ENCODE results near the gene REXO1.

Gene REXO1

GRCh38 chr19:1765904-1766799 is 82.1 kb downstream of the REXO1 start:
- DNase-seq: no peak

All from central memory CD4-positive, alpha-beta T cell (primary cell).